SK-N-SH treated with all-trans-retinoic acid at 6 μM for 48 hours (cell line): ENCODE data around the gene PGPEP1.
"Not testable (repeated sequence)": the region's sequence is repeated elsewhere in the genome, so short reads cannot be mapped to it uniquely, and the experiment has no call there.

Experiments
- ATAC-seq: fragments of 200-7000 bp; cut with Tn5 transposase; 3 replicates; pipeline ENCODE4 v1.9.1; 2020; ENCODE audit warnings: mild to moderate bottlenecking, moderate library complexity
- ARNTL ChIP-seq: fragments of 450-650 bp; formaldehyde crosslinking; IDR thresholded peaks from 2 replicates; pipeline ENCODE4 v1.5.0; 2020; ENCODE audit warnings: low read depth, mild to moderate bottlenecking, moderate library complexity, borderline replicate concordance
- BACH2 ChIP-seq: fragments of 250-450 bp; sonication (Bioruptor Pico); IDR thresholded peaks from 2 replicates; pipeline ENCODE4 v1.9.0; 2021; ENCODE audit warnings: mild to moderate bottlenecking, borderline replicate concordance
- CREB5 ChIP-seq: fragments of 250-450 bp; sonication (Bioruptor Pico); IDR thresholded peaks from 2 replicates; pipeline ENCODE4 v1.5.1; 2020; ENCODE audit warnings: low read depth, mild to moderate bottlenecking, moderate library complexity
- CSDC2 ChIP-seq: fragments of 250-450 bp; sonication (Bioruptor Pico); IDR thresholded peaks from 2 replicates; pipeline ENCODE4 v1.5.0; 2020; ENCODE audit warnings: mild to moderate bottlenecking, moderate library complexity
- CSRNP3 ChIP-seq: fragments of 250-450 bp; sonication (Bioruptor Pico); IDR thresholded peaks from 2 replicates; pipeline ENCODE4 v1.5.1; 2021; ENCODE audit warnings: mild to moderate bottlenecking, moderate library complexity
- ESRRG ChIP-seq: fragments of 250-450 bp; sonication (Bioruptor Pico); IDR thresholded peaks from 2 replicates; pipeline ENCODE4 v1.6.1; 2021; ENCODE audit warnings: mild to moderate bottlenecking
- ISL1 ChIP-seq: fragments of 250-450 bp; sonication (Bioruptor Pico); IDR thresholded peaks from 2 replicates; pipeline ENCODE4 v2.1.2; 2022; ENCODE audit warnings: mild to moderate bottlenecking, moderate library complexity
- OSR1 ChIP-seq: fragments of 250-450 bp; sonication (Bioruptor Pico); IDR thresholded peaks from 2 replicates; pipeline ENCODE4 v1.8.0; 2022; ENCODE audit warnings: moderate library complexity, mild to moderate bottlenecking, inconsistent platforms
- POU6F1 ChIP-seq: fragments of 250-450 bp; sonication (Bioruptor Pico); IDR thresholded peaks from 2 replicates; pipeline ENCODE4 v1.8.0; 2021; ENCODE audit warnings: low read depth, mild to moderate bottlenecking, moderate library complexity, borderline replicate concordance
- PPARA ChIP-seq: fragments of 250-450 bp; sonication (Bioruptor Pico); IDR thresholded peaks from 2 replicates; pipeline ENCODE4 v1.5.0; 2020; ENCODE audit warnings: mild to moderate bottlenecking, borderline replicate concordance
- RARB ChIP-seq: fragments of 250-450 bp; sonication (Bioruptor Pico); IDR thresholded peaks from 2 replicates; pipeline ENCODE4 v1.8.0; 2021; ENCODE audit warnings: mild to moderate bottlenecking, moderate library complexity
- SNAI2 ChIP-seq: fragments of 250-450 bp; sonication (Bioruptor Pico); IDR thresholded peaks from 2 replicates; pipeline ENCODE4 v1.5.0; 2020; ENCODE audit warnings: mild to moderate bottlenecking, moderate library complexity
- TCF4 ChIP-seq: fragments of 250-450 bp; sonication (Bioruptor Pico); IDR thresholded peaks from 2 replicates; pipeline ENCODE4 v1.8.0; 2021; ENCODE audit warnings: mild to moderate bottlenecking, moderate library complexity, borderline replicate concordance
- TOX ChIP-seq: fragments of 250-450 bp; sonication (Bioruptor Pico); IDR thresholded peaks from 2 replicates; pipeline ENCODE4 v1.8.0; 2021; ENCODE audit warnings: mild to moderate bottlenecking, moderate library complexity, borderline replicate concordance
- ZC3H10 ChIP-seq: fragments of 250-450 bp; sonication (Bioruptor Pico); IDR thresholded peaks from 2 replicates; pipeline ENCODE4 v1.5.1; 2021; ENCODE audit warnings: mild to moderate bottlenecking, moderate library complexity
- ZFP30 ChIP-seq: fragments of 450-650 bp; formaldehyde crosslinking; IDR thresholded peaks from 2 replicates; pipeline ENCODE4 v1.5.0; 2022; ENCODE audit warnings: mild to moderate bottlenecking, moderate library complexity
- ZNF565 ChIP-seq: fragments of 450-650 bp; formaldehyde crosslinking; conservative IDR thresholded peaks from 2 replicates; pipeline ENCODE4 v1.5.0; 2020; ENCODE audit warnings: low read depth, mild to moderate bottlenecking, moderate library complexity
- ZNF70 ChIP-seq: fragments of 450-650 bp; formaldehyde crosslinking; IDR thresholded peaks from 2 replicates; pipeline ENCODE4 v1.5.0; 2020; ENCODE audit warnings: mild to moderate bottlenecking, moderate library complexity
- ZNF8 ChIP-seq: fragments of 450-650 bp; formaldehyde crosslinking; IDR thresholded peaks from 2 replicates; pipeline ENCODE4 v1.5.0; 2020; ENCODE audit warnings: mild to moderate bottlenecking, moderate library complexity

Gene PGPEP1

GRCh38 chr19:18344582-18344950 lies 4.2 kb downstream of the PGPEP1 start:
- no peak for ATAC-seq
- TF ChIP-seq TCF4 (CRISPR knock-in tag) (no peak), ZFP30 (CRISPR knock-in tag) (no peak), ESRRG (no peak), ARNTL (CRISPR knock-in tag) (no peak), SNAI2 (CRISPR knock-in tag) (no peak), ISL1 (CRISPR knock-in tag) (no peak), ZNF70 (CRISPR knock-in tag) (no peak), POU6F1 (CRISPR knock-in tag) (no peak), ZNF565 (CRISPR knock-in tag) (no peak), ZC3H10 (CRISPR knock-in tag) (no peak), CREB5 (CRISPR knock-in tag) (no peak)

- no peak for ATAC-seq
- TF ChIP-seq ZNF70 (CRISPR knock-in tag) = no peak
- TF ChIP-seq ZFP30 (CRISPR knock-in tag) = no peak
- no peak for TF ChIP-seq ZNF8
- no peak for TF ChIP-seq ZNF565 (CRISPR knock-in tag)
- no peak for TF ChIP-seq TCF4 (CRISPR knock-in tag)
- no peak for TF ChIP-seq OSR1
- no peak for TF ChIP-seq ARNTL (CRISPR knock-in tag)
- TF ChIP-seq CREB5 (CRISPR knock-in tag) = no peak
- no peak for TF ChIP-seq ISL1 (CRISPR knock-in tag)
- no peak for TF ChIP-seq TOX (CRISPR knock-in tag)
- no peak for TF ChIP-seq SNAI2 (CRISPR knock-in tag)
- TF ChIP-seq CSDC2 = no peak
These were observed 4.9 kb downstream of the PGPEP1 start for GRCh38 chr19:18345296-18345695.

- TF ChIP-seq BACH2 (CRISPR knock-in tag) = no peak
- no peak for TF ChIP-seq OSR1
- TF ChIP-seq ZFP30 (CRISPR knock-in tag) = no peak
- no peak for TF ChIP-seq ISL1 (CRISPR knock-in tag)
- no peak for TF ChIP-seq TCF4 (CRISPR knock-in tag)
- no peak for TF ChIP-seq SNAI2 (CRISPR knock-in tag)
- no peak for TF ChIP-seq TOX (CRISPR knock-in tag)
- TF ChIP-seq, all 23 proteins: peak for 0
- ATAC-seq = no peak
These were observed 5.7 kb downstream of the PGPEP1 start for GRCh38 chr19:18346091-18346490.

GRCh38 chr19:18348171-18348570 lies 7.8 kb downstream of the PGPEP1 start:
- TF ChIP-seq RARB (CRISPR knock-in tag) (no peak), CREB5 (CRISPR knock-in tag) (no peak), SNAI2 (CRISPR knock-in tag) (no peak), TOX (CRISPR knock-in tag) (no peak), ZNF8 (no peak), PPARA (no peak), CSRNP3 (CRISPR knock-in tag) (no peak), ARNTL (CRISPR knock-in tag) (no peak)
- ATAC-seq = no peak

- not testable (repeated sequence) for ATAC-seq
These were observed 8.5 kb downstream of the PGPEP1 start for GRCh38 chr19:18348818-18349339.
